Mesenchymal stem cell (in vitro differentiated cells and primary cell): Measurements from ENCODE around the gene TTC7B.
A peak's percentile ranks its signal among the peaks of the same experiment; 100 is the strongest.

ENCODE experiments used
- DNase-seq: peaks from one replicate; pipeline ENCODE4 v3.0.0-alpha.2; 2013
- H2AFZ ChIP-seq: one replicate; pipeline ENCODE4 v1.6.1; 2013; ENCODE audit warnings: low read depth, mild to moderate bottlenecking, control low read depth, inconsistent platforms, low read length, moderate library complexity
- H2AK5ac ChIP-seq: 2 replicates; pipeline ENCODE4 v1.6.1; 2013; ENCODE audit warnings: low read length, moderate library complexity, mild to moderate bottlenecking, inconsistent platforms; ENCODE audit not compliant: severe bottlenecking
- H2BK120ac ChIP-seq: one replicate; pipeline ENCODE4 v1.6.1; 2013; ENCODE audit warnings: low read depth, mild to moderate bottlenecking, inconsistent platforms, low read length, moderate library complexity
- H2BK12ac ChIP-seq, 2 experiments: one replicate each; pipeline ENCODE4 v1.6.1; 2013; ENCODE audit warnings: inconsistent platforms in 2 of 2, low read length in 2 of 2, mild to moderate bottlenecking in 2 of 2, moderate library complexity in 2 of 2, control low read depth in 1 of 2
- H2BK15ac ChIP-seq: one replicate; pipeline ENCODE4 v1.6.1; 2013; ENCODE audit warnings: mild to moderate bottlenecking, low read depth, inconsistent platforms; ENCODE audit not compliant: poor library complexity, severe bottlenecking
- H2BK5ac ChIP-seq: 2 replicates; pipeline ENCODE4 v1.6.1; 2013; ENCODE audit warnings: low read depth, mild to moderate bottlenecking, low read length, control low read depth, inconsistent platforms; ENCODE audit not compliant: poor library complexity, severe bottlenecking
- H3K14ac ChIP-seq, 2 experiments: one replicate each; pipeline ENCODE4 v1.6.1; 2013; ENCODE audit warnings: inconsistent platforms in 2 of 2, low read length in 2 of 2, control low read depth in 1 of 2, mild to moderate bottlenecking in 1 of 2, moderate library complexity in 1 of 2
- H3K18ac ChIP-seq, 2 experiments: one replicate each; pipeline ENCODE4 v1.6.1; 2013; ENCODE audit warnings: inconsistent platforms in 2 of 2, low read length in 2 of 2, control low read depth in 1 of 2, low read depth in 1 of 2, mild to moderate bottlenecking in 1 of 2
- H3K23ac ChIP-seq, 2 experiments: one replicate each; pipeline ENCODE4 v1.6.1; 2013; ENCODE audit warnings: inconsistent platforms in 2 of 2, low read length in 2 of 2, mild to moderate bottlenecking in 2 of 2, moderate library complexity in 2 of 2, control low read depth in 1 of 2
- H3K27ac ChIP-seq: 2 replicates; pipeline ENCODE4 v1.5.1; 2013; ENCODE audit warnings: mild to moderate bottlenecking, moderate library complexity, low read length, control low read depth, inconsistent platforms; ENCODE audit not compliant: poor library complexity, severe bottlenecking
- H3K27me3 ChIP-seq, 2 experiments: 2 replicates each; pipeline versions ENCODE4 v1.6.1 to v1.7.0; 2013; ENCODE audit warnings: low read length in 2 of 2, mild to moderate bottlenecking in 2 of 2, moderate library complexity in 2 of 2, control low read depth in 1 of 2, inconsistent platforms in 1 of 2; ENCODE audit not compliant: control insufficient read depth in 1 of 2, insufficient read depth in 1 of 2
- H3K36me3 ChIP-seq, 2 experiments: 2 replicates each; pipeline versions ENCODE4 v1.6.1 to v1.7.0; 2013; ENCODE audit warnings: low read length in 2 of 2, control low read depth in 1 of 2, inconsistent platforms in 1 of 2, low read depth in 1 of 2, mild to moderate bottlenecking in 1 of 2; ENCODE audit not compliant: insufficient read depth in 2 of 2, control insufficient read depth in 1 of 2
- H3K4ac ChIP-seq, 2 experiments: one replicate each; pipeline ENCODE4 v1.6.1; 2013; ENCODE audit warnings: inconsistent platforms in 2 of 2, low read length in 2 of 2, mild to moderate bottlenecking in 2 of 2, moderate library complexity in 2 of 2, control low read depth in 1 of 2, low read depth in 1 of 2
- H3K4me1 ChIP-seq: 2 replicates; pipeline ENCODE4 v1.6.1; 2013; ENCODE audit warnings: low read depth, low read length, control low read depth; ENCODE audit not compliant: control insufficient read depth, insufficient read depth
- H3K4me2 ChIP-seq: 2 replicates; pipeline ENCODE4 v1.6.1; 2013; ENCODE audit warnings: low read length, mild to moderate bottlenecking, inconsistent platforms; ENCODE audit not compliant: poor library complexity, severe bottlenecking
- H3K4me3 ChIP-seq, 2 experiments: 2 replicates each; pipeline versions ENCODE4 v1.5.1 to v1.7.0; 2013; ENCODE audit warnings: low read length in 2 of 2, mild to moderate bottlenecking in 2 of 2, control low read depth in 1 of 2, low read depth in 1 of 2; ENCODE audit not compliant: insufficient read depth in 1 of 2
- H3K79me1 ChIP-seq: replicated peaks from 2 replicates; pipeline ENCODE4 v1.6.1; 2013; ENCODE audit warnings: mild to moderate bottlenecking, control low read depth, low read length, inconsistent platforms; ENCODE audit not compliant: poor library complexity, severe bottlenecking
- H3K9ac ChIP-seq: 2 replicates; pipeline ENCODE4 v1.7.0; 2013; ENCODE audit warnings: mild to moderate bottlenecking, low read length, moderate library complexity
- H3K9me3 ChIP-seq: 2 replicates; pipeline ENCODE4 v1.7.0; 2013; ENCODE audit warnings: mild to moderate bottlenecking, low read length; ENCODE audit not compliant: control insufficient read depth
- H4K8ac ChIP-seq: one replicate; pipeline ENCODE4 v1.6.1; 2013; ENCODE audit warnings: inconsistent platforms, mild to moderate bottlenecking, low read length, moderate library complexity
- H4K91ac ChIP-seq: one replicate; pipeline ENCODE4 v1.6.1; 2013; ENCODE audit warnings: mild to moderate bottlenecking, low read length, inconsistent platforms
- WGBS: methylation state at CpG from one replicate; pipeline ENCODE4 v1.1.7; 2013; ENCODE audit warnings: mixed read lengths; 5-methylcytosine and 5-hydroxymethylcytosine counted together

The TTC7B gene

DNA sequence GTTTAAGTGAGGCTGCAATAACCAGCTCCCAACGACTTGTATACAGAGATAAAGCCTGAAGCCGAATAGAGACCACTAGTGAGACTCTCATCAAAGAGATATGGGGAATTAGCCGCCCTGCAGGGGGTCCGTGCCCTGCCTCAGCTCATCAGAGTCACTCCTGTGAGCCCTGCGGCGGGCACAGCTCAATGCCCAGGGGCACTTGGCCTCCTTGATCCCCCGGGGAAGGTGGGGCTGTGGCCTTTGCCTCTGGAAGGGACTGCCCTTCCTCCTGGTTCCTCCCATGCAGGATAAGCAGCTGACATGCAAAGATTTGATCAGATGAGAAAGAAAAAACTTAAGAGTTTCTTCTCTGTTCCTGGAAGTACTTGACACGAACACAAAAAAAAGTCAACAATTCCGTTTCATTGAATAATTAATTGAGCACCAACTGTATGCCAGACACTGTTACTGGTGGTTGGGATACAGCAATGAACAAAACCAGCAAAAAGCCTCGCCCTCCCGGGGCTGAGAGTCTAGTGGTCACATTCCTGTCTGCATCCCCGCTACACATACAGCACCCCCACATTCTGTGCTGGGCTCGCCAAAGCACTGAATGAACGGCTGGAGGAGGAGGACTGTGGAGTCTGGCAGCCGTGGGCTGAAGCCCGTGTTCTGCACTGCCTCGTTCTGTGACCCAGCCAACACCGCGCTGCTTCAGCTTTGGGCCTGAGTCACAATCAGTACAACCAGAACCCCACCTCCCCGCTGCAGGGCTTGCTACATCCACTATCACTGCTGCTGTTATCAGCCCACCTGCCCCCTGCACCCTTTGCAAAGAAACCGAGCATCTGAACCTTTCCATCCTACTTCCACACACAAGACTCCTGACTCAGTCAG is 10.3 kb downstream of the TTC7B start:
- Histone ChIP-seq H2AFZ (no peak overlapping the region), H4K8ac (peak overlapping the region; percentile 69), H3K23ac (peak overlapping the region in 1 of 2 experiments; percentile 36), H3K36me3 (peaks cover 0 to 8% of the 10 kb centered on the region in 2 experiments), H3K27me3 (no peaks in the 10 kb centered on the region), H2BK15ac (peak overlapping the region; percentile 33), H2BK12ac (peak overlapping the region in 1 of 2 experiments; percentile 29), H2AK5ac (peak overlapping the region; percentile 13), H3K4ac (peak overlapping the region in 1 of 2 experiments; percentile 11), H3K18ac (peak overlapping the region; percentile 11 to 42), H3K4me1 (peaks cover 49% of the 10 kb centered on the region), H3K14ac (no peak overlapping the region), H4K91ac (peak overlapping the region; percentile 78), H3K9ac (no peak overlapping the region), H3K79me1 (peaks cover 46% of the 10 kb centered on the region), H3K4me2 (no peak overlapping the region), H2BK120ac (no peak overlapping the region), H2BK5ac (no peak overlapping the region), H3K9me3 (no peaks in the 10 kb centered on the region), H3K4me3 (peak overlapping the region in 1 of 2 experiments; percentile 9), H3K27ac (no peak overlapping the region)
- WGBS, result 91% methylated on average over 21 of the region's 21 CpGs
- DNase-seq, result no peak

DNA sequence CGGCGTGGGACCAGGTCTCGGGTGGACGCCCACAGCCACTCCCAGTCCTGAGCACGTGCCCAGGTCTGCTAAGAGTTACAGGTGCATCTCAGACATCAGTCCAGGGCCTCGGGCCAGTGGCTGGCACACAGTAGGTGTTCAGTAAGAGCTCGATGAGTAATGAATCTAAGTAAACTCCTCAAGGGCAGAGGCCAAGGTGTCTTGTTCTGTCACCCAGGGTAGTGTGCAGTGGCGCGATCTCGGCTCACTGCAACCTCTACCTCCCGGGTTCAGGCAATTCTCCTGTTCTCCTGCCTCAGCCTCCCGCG is 11.2 kb downstream of the TTC7B start:
- Histone ChIP-seq H2BK12ac (no peak overlapping the region), H3K18ac (no peak overlapping the region), H2BK15ac (no peak overlapping the region), H3K27me3 (no peaks in the 10 kb centered on the region), H2BK120ac (no peak overlapping the region), H3K4ac (peak overlapping the region in 1 of 2 experiments; percentile 30), H3K14ac (peak overlapping the region in 1 of 2 experiments; percentile 46), H2AK5ac (no peak overlapping the region), H3K36me3 (peaks cover 0 to 8% of the 10 kb centered on the region in 2 experiments), H4K91ac (no peak overlapping the region), H3K4me1 (peaks cover 44% of the 10 kb centered on the region), H3K9me3 (no peaks in the 10 kb centered on the region), H3K27ac (no peak overlapping the region), H2AFZ (no peak overlapping the region), H3K9ac (no peak overlapping the region), H3K4me3 (no peak overlapping the region), H3K79me1 (peaks cover 46% of the 10 kb centered on the region), H2BK5ac (no peak overlapping the region), H4K8ac (no peak overlapping the region), H3K4me2 (no peak overlapping the region), H3K23ac (no peak overlapping the region)
- DNase-seq, result no peak
- WGBS, result 98% methylated on average over 13 of the region's 13 CpGs

DNA sequence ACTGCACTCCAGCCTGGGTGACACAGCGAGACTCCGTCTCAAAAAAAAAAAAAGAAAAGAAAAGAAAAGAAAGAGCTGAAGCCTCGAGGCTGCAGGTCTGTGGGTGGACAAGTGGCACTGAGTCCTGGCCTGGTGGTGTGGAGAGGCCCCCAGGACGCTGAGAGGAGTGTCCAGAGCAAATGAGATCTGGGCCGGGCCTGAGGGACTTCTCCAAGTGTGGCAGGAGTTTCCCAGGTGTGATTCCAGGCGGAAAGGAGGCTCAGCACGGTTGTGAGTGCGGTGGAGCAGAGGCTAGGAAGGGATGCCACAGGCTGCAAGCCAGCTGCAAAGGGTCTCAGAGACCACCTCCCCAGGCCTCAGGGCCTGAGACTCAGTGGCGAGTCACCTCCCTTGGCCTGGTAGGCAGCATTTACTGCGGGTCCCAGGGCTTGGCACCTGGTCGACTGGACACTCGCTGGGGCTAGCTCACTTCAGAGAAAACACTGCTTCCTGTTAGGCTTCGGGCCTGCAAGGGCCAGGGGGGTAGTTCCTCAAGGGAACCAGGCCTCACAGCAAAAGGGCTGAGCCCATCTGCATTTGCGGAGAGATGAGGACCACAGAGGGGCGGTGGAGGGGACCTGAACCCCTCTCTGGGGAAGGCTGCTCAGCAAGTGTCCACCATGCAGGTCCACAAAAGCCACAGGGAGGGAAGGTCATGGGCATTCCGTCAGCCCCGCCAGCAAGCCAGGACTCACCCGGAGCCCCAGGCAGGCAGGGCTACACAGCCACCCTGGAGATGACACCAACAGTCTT is 11.7 kb downstream of the TTC7B start:
- Histone ChIP-seq H3K14ac (peak overlapping the region in 1 of 2 experiments; percentile 46), H3K23ac (no peak overlapping the region)

DNA sequence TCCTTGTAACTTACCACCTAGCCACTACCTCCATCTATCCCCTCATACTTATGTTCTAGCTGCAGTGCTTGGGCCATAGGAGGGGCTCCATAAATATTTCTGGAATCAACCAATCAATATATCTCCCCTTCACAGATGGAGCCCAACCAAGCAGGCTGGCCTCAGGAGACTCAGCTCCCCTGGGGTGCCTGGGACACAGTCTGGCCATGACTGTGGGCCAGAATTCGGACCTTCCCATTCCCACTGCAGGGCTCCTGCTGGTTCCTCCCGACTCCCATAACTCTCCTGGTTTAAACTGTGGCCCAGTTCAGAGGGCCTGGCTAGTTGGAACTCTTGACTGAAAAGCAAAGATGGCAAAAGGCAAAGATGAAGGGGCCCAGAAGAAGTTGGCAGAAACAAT is 13.0 kb downstream of the TTC7B start:
- Histone ChIP-seq H3K27me3 (no peaks in the 10 kb centered on the region), H4K8ac (no peak overlapping the region), H3K79me1 (peaks cover 50% of the 10 kb centered on the region), H3K9ac (no peak overlapping the region), H2AK5ac (no peak overlapping the region), H2AFZ (no peak overlapping the region), H3K4me3 (no peak overlapping the region), H3K27ac (no peak overlapping the region), H3K4me2 (no peak overlapping the region), H3K23ac (no peak overlapping the region), H2BK5ac (no peak overlapping the region), H3K4me1 (peaks cover 34% of the 10 kb centered on the region), H4K91ac (no peak overlapping the region), H2BK120ac (no peak overlapping the region), H3K9me3 (no peaks in the 10 kb centered on the region), H3K4ac (no peak overlapping the region), H2BK15ac (no peak overlapping the region), H2BK12ac (no peak overlapping the region), H3K14ac (no peak overlapping the region), H3K18ac (peak overlapping the region; percentile 6 to 60), H3K36me3 (peaks cover 0 to 8% of the 10 kb centered on the region in 2 experiments)
- WGBS, result 83% methylated on average over 2 of the region's 2 CpGs
- DNase-seq, result no peak

More for the DNA sequence above, 11.7 kb downstream of the TTC7B start:
- H3K4me1 ChIP-seq, result peaks cover 42% of the 10 kb centered on the region
- no peak overlapping the region for H2BK15ac ChIP-seq
- no peaks in the 10 kb centered on the region for H3K9me3 ChIP-seq
- no peak overlapping the region for H2AK5ac ChIP-seq
- H3K18ac ChIP-seq, result peak overlapping the region in 1 of 2 experiments; percentile 26
- peaks cover 46% of the 10 kb centered on the region for H3K79me1 ChIP-seq
- H3K9ac ChIP-seq, result no peak overlapping the region
- H2BK12ac ChIP-seq, result peak overlapping the region in 1 of 2 experiments; percentile 34
- 93% methylated on average over 18 of the region's 18 CpGs for WGBS
- no peak overlapping the region for H2BK120ac ChIP-seq
- no peak for DNase-seq
- H4K91ac ChIP-seq, result peak overlapping the region; percentile 48
- no peak overlapping the region for H2BK5ac ChIP-seq
- no peak overlapping the region for H3K4me3 ChIP-seq
- peaks cover 0 to 8% of the 10 kb centered on the region in 2 experiments for H3K36me3 ChIP-seq
- H2AFZ ChIP-seq, result no peak overlapping the region
- no peak overlapping the region for H3K4me2 ChIP-seq
- H3K27me3 ChIP-seq, result no peaks in the 10 kb centered on the region
- H4K8ac ChIP-seq, result peak overlapping the region; percentile 33
- H3K4ac ChIP-seq, result peak overlapping the region in 1 of 2 experiments; percentile 30
- no peak overlapping the region for H3K27ac ChIP-seq
